ENCODE measurements around the gene TULP4.

The TULP4 gene

DNA sequence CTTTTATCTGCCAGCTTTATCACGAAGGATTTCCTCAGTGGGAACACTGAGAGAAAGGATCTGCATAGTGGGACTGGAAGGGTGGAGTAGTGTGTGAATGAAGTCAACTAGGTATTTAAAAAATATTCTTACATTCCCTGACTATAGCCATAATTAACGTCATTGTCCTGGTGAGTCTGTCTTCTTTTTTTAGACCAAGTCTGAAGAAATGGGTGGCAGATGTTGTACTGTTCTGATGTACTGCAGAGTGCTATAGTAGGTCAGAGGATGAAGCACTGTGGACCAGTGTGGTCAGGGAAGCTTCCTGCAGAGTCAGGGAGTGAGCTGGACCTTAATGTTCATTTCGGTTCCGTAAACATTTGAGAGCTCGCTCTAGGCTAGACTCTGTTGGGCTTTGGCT is 11.9 kb downstream of the TULP4 start:
- in situ Hi-C loops (cut with MboI; ENCODE audit: low sequenced_read_pairs, unreplicated experiment): no loop called here
- no peak for DNase-seq (ENCODE audit: low spot score)
- TF ChIP-seq, protein P1, sequence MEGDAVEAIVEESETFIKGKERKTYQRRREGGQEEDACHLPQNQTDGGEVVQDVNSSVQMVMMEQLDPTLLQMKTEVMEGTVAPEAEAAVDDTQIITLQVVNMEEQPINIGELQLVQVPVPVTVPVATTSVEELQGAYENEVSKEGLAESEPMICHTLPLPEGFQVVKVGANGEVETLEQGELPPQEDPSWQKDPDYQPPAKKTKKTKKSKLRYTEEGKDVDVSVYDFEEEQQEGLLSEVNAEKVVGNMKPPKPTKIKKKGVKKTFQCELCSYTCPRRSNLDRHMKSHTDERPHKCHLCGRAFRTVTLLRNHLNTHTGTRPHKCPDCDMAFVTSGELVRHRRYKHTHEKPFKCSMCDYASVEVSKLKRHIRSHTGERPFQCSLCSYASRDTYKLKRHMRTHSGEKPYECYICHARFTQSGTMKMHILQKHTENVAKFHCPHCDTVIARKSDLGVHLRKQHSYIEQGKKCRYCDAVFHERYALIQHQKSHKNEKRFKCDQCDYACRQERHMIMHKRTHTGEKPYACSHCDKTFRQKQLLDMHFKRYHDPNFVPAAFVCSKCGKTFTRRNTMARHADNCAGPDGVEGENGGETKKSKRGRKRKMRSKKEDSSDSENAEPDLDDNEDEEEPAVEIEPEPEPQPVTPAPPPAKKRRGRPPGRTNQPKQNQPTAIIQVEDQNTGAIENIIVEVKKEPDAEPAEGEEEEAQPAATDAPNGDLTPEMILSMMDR (IDR thresholded peaks at IDR 0.05; ENCODE audit: borderline replicate concordance, control extremely low read depth, extremely low read depth, insufficient read depth, missing control alignments): no peak

DNA sequence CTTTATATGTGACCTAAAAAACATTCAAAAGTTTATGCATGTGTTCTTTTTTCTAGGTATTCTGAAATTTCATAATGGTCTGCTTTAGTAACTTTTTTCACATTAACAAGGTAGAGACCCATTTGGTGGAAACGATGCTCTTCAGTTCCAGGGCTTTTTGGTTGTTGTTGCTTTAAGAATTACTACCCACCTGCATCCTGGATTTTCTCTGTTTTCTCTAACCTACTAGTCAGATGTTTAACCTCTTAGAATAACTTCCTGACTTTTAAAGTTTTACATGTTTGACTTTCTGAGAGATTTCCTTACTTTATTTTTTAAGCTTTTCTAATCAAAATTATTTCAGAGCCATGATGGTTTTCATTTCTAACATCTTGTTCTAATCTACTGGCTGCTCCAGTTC is 14.9 kb downstream of the TULP4 start:
- DNase-seq (ENCODE audit: low spot score): no peak
- in situ Hi-C loops (cut with MboI; ENCODE audit: low sequenced_read_pairs, unreplicated experiment): no loop called here
- TF ChIP-seq, protein P1 (IDR thresholded peaks at IDR 0.05; ENCODE audit: borderline replicate concordance, control extremely low read depth, extremely low read depth, insufficient read depth, missing control alignments): no peak

DNA sequence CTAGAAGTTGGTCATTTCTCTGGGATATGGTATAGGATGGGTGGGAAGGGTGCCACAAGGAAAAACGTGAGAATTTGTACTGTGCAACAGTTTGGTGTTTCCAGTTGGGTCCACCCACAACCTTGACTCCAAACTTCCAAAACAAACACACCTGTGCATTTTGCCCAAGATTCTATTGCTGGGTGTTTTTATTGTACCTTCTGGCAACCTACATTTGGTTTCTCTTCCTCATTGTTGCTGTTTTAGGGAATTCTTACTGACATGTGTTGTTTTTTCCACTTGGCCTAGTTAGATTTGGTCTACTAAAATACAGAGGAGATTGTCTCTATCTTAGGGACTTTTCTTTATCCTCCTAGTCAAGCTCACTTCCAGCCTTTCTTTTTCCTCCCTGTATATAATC is 16.7 kb downstream of the TULP4 start:
- DNase-seq (ENCODE audit: low spot score): no peak
- TF ChIP-seq, protein P1 (IDR thresholded peaks at IDR 0.05; ENCODE audit: borderline replicate concordance, control extremely low read depth, extremely low read depth, insufficient read depth, missing control alignments): no peak
- in situ Hi-C loops (cut with MboI; ENCODE audit: low sequenced_read_pairs, unreplicated experiment): no loop called here

DNA sequence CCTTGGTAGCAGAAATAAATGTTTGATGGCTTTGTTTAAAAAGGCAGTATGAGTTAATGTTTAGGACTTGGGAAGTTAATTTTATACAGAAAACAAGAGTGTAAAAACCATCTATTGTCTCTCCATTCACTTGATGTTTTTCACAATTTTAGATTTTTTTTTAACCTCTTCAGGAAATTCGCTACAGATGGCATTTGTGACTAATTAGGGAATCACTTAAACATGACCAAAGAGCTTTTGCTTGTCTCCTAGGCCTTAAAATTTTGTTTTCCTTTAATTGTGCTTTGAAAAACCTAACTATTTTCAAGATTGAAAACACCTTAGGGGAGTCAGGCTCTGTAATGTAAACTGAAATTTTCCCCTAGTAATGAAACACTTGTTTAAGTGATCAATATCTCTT is 17.3 kb downstream of the TULP4 start:
- TF ChIP-seq, protein P1 (IDR thresholded peaks at IDR 0.05; ENCODE audit: borderline replicate concordance, control extremely low read depth, extremely low read depth, insufficient read depth, missing control alignments): no peak

DNA sequence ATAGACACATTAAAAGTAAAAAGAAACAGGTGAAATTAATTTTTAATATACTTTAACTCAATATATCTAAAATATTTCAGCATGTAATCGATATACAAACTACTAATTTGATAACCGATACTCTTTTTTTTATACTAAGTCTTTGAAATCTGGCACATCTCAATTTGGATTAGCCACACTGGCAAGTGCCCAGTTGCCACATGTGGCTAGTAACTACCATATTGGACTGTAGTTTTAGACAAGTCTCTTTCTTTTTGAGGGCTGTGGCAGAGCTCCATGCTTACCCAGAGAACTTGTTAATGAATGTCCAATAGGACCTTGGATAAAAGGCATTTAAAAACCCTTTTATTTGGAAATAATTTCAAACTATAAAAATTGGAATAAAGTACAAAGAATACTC is 17.8 kb downstream of the TULP4 start:
- in situ Hi-C loops (cut with MboI; ENCODE audit: low sequenced_read_pairs, unreplicated experiment): no loop called here
- TF ChIP-seq, protein P1 (IDR thresholded peaks at IDR 0.05; ENCODE audit: borderline replicate concordance, control extremely low read depth, extremely low read depth, insufficient read depth, missing control alignments): no peak
- no peak for DNase-seq (ENCODE audit: low spot score)

More for the DNA sequence above, 17.3 kb downstream of the TULP4 start:
- in situ Hi-C loops (cut with MboI; ENCODE audit: low sequenced_read_pairs, unreplicated experiment): no loop called here
- no peak for DNase-seq (ENCODE audit: low spot score)

DNA sequence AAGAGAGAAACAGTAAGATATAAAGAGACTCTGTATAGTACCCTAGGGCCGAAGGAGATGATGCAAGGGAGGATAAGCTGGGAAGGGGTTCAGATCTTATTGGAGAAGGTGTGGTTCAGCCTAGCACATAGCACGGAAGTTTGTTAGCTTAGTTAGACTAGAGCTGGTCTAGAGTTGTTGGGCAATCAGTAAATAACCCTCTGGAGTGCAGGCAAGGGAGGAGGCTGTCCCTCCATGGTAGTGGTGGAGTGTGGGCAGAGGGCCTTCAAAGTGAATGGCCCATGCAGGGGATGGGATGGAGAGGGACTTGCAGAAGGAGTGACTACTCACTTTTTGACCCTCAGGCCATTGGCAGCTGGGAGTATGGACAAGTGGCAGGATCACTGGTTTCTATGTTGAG is 20.0 kb downstream of the TULP4 start:
- TF ChIP-seq, protein P1 (IDR thresholded peaks at IDR 0.05; ENCODE audit: borderline replicate concordance, control extremely low read depth, extremely low read depth, insufficient read depth, missing control alignments): no peak
- in situ Hi-C loops (cut with MboI; ENCODE audit: low sequenced_read_pairs, unreplicated experiment): no loop called here
- DNase-seq (ENCODE audit: low spot score): no peak

DNA sequence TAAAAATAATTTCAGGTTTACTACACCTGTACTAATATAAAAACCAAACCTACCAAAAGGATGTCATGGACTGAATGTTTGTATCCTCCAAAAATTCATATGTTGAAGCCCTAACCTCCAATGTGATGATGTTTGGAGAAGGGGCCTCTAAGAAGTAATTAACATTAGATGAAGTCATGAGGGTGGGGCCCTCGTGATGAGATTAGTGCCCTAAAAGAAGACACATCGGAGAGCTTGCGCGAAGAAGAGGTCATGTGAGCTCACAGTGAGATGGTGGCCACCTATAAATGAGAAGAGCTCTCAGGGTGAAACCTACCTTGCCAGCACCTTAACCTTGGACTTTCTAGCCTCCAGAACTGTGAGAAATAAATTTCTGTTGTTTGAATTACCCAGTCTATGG is 20.8 kb downstream of the TULP4 start:
- in situ Hi-C loops (cut with MboI; ENCODE audit: low sequenced_read_pairs, unreplicated experiment): no loop called here
- no peak for DNase-seq (ENCODE audit: low spot score)
- TF ChIP-seq, protein P1 (IDR thresholded peaks at IDR 0.05; ENCODE audit: borderline replicate concordance, control extremely low read depth, extremely low read depth, insufficient read depth, missing control alignments): no peak

Measured in GM13976 (cell line).